GM12878 (cell line): ENCODE results near the gene RRP36. TPM values are rescaled to one million over a fixed set of nuclear protein-coding genes. Genes with fewer than 3 reads are reported as not detected.

Source experiments
- ATAC-seq: fragments of 200-7000 bp; cut with Tn5 transposase; 3 replicates; pipeline ENCODE4 v1.9.1; 2020; ENCODE audit warnings: mild to moderate bottlenecking, moderate library complexity
- BruUV-seq: library from RNA; stranded (reverse); fragments of 400-500 nt; replicated peaks from 2 replicates; lab custom pipeline; 2021; lab: Mats Ljungman, UMichigan
- CTCF ChIA-PET: fragments of 300-600 bp; sonication (Branson Sonifier 250); formaldehyde crosslinking; extraction: SDS; loops from one replicate; lab custom pipeline; 2021; ENCODE audit warnings: inconsistent platforms; lab: Yijun Ruan, JAX
- POLR2A ChIA-PET: fragments of 350-600 bp; formaldehyde crosslinking; extraction: SDS; loops from one replicate; lab custom pipeline; 2021; ENCODE audit warnings: inconsistent platforms; lab: Charles Lee
- RAD21 ChIA-PET: fragments of 300-600 bp; sonication (Branson Sonifier 250); formaldehyde crosslinking; loops from one replicate; lab custom pipeline; 2023; ENCODE audit warnings: antibody characterized with exemption; ENCODE audit not compliant: unreplicated experiment; lab: Charles Lee
- SMC1A ChIA-PET: fragments of 300-600 bp; sonication (Branson Sonifier 250); formaldehyde crosslinking; loops from one replicate; lab custom pipeline; 2023; ENCODE audit not compliant: unreplicated experiment, uncharacterized antibody; lab: Charles Lee
- DNase-seq: peaks from one replicate; pipeline ENCODE4 v3.0.0-alpha.2; 2011; ENCODE audit warnings: low read depth, low spot score
- FAIRE-seq: peaks from 3 replicates; lab custom pipeline; 2011; peaks lifted over from hg19 to GRCh38; lab: Jason Lieb, UNC
- H2AFZ ChIP-seq: 2 replicates; pipeline ENCODE4 v1.6.0; 2011; ENCODE audit warnings: low read depth, low read length, control low read depth; ENCODE audit not compliant: control insufficient read depth
- H3K27ac ChIP-seq: 2 replicates; pipeline ENCODE4 v1.5.1; 2011; ENCODE audit warnings: control low read depth; ENCODE audit not compliant: control insufficient read depth, insufficient read depth
- H3K27me3 ChIP-seq, 2 experiments: replicated peaks in 1 of 2; 2 replicates each; pipeline versions ENCODE4 v1.6.0 to v1.6.1; 2011; ENCODE audit warnings: low read length in 1 of 2; ENCODE audit not compliant: control insufficient read depth in 2 of 2, insufficient read depth in 2 of 2
- H3K36me3 ChIP-seq, 2 experiments: 2 replicates each; pipeline ENCODE4 v1.5.1; 2011; ENCODE audit warnings: low read length in 1 of 2; ENCODE audit not compliant: control insufficient read depth in 2 of 2, insufficient read depth in 2 of 2
- H3K4me1 ChIP-seq: 2 replicates; pipeline ENCODE4 v1.6.1; 2011; ENCODE audit warnings: mild to moderate bottlenecking, low read length, moderate library complexity, mixed read lengths; ENCODE audit not compliant: control insufficient read depth, insufficient read depth
- H3K4me2 ChIP-seq: 2 replicates; pipeline ENCODE4 v1.6.0; 2011; ENCODE audit warnings: control low read depth; ENCODE audit not compliant: control insufficient read depth, insufficient read depth
- H3K4me3 ChIP-seq: fragments of 200-600 bp; sonication (generic); 2 replicates; pipeline ENCODE4 v1.5.1; 2016
- H3K79me2 ChIP-seq: 2 replicates; pipeline ENCODE4 v1.6.0; 2011; ENCODE audit warnings: low read length; ENCODE audit not compliant: control insufficient read depth, insufficient read depth
- H3K9ac ChIP-seq: 2 replicates; pipeline ENCODE4 v1.8.0; 2011; ENCODE audit warnings: low read length, control low read depth, mixed read lengths; ENCODE audit not compliant: control insufficient read depth, insufficient read depth
- H3K9me3 ChIP-seq: replicated peaks from 3 replicates; pipeline ENCODE4 v1.5.1; 2011; ENCODE audit warnings: mild to moderate bottlenecking, low read length; ENCODE audit not compliant: control insufficient read depth, insufficient read depth
- H4K20me1 ChIP-seq: 2 replicates; pipeline ENCODE4 v1.6.0; 2011; ENCODE audit not compliant: control insufficient read depth, insufficient read depth
- CREB1 ChIP-seq: IDR thresholded peaks from 2 replicates; pipeline ENCODE4 v1.6.1; 2012; ENCODE audit warnings: low read depth, mild to moderate bottlenecking, inconsistent platforms
- ETV6 ChIP-seq, 2 experiments: fragments of 450-650 bp in 1 of 2; IDR thresholded peaks in 1 of 2; conservative IDR thresholded peaks in 1 of 2; 2 replicates each; pipeline ENCODE4 v1.6.1; 2014; ENCODE audit warnings: antibody characterized with exemption in 1 of 2, borderline replicate concordance in 1 of 2, low read depth in 1 of 2, mild to moderate bottlenecking in 1 of 2, moderate library complexity in 1 of 2
- HDAC2 ChIP-seq: fragments of 200-600 bp; sonication (generic); IDR thresholded peaks from 2 replicates; pipeline ENCODE4 v1.6.1; 2017
- IKZF1 ChIP-seq: fragments of 450-650 bp; conservative IDR thresholded peaks from 2 replicates; pipeline ENCODE4 v1.6.1; 2017; ENCODE audit warnings: antibody characterized with exemption, mild to moderate bottlenecking
- MEF2A ChIP-seq: IDR thresholded peaks from 2 replicates; pipeline ENCODE4 v1.6.1; 2011; ENCODE audit warnings: low read depth, mild to moderate bottlenecking, low read length, moderate library complexity; ENCODE audit not compliant: insufficient read depth
- MEF2B ChIP-seq: fragments of 450-650 bp; IDR thresholded peaks from 2 replicates; pipeline ENCODE4 v1.6.1; 2018; ENCODE audit warnings: mild to moderate bottlenecking, moderate library complexity; ENCODE audit not compliant: partially characterized antibody, poor library complexity, severe bottlenecking
- MYC ChIP-seq: IDR thresholded peaks from 2 replicates; pipeline ENCODE4 v1.6.1; 2011; ENCODE audit warnings: mild to moderate bottlenecking, low read length, moderate library complexity, inconsistent platforms; ENCODE audit not compliant: insufficient read depth, insufficient replicate concordance, insufficient read length, severe bottlenecking
- NFYA ChIP-seq: IDR thresholded peaks from 2 replicates; pipeline ENCODE4 v1.6.1; 2011; ENCODE audit warnings: low read depth, mild to moderate bottlenecking, low read length, improper control_type of control experiment, borderline replicate concordance
- PKNOX1 ChIP-seq: fragments of 450-650 bp; IDR thresholded peaks from 2 replicates; pipeline ENCODE4 v1.6.1; 2016; ENCODE audit warnings: mild to moderate bottlenecking
- RAD51 ChIP-seq: fragments of 450-650 bp; IDR thresholded peaks from 2 replicates; pipeline ENCODE4 v1.6.1; 2016; ENCODE audit warnings: moderate library complexity, mild to moderate bottlenecking, inconsistent platforms
- RCOR1 ChIP-seq: conservative IDR thresholded peaks from 2 replicates; pipeline ENCODE4 v1.6.1; 2012; ENCODE audit warnings: low read depth, low read length, improper control_type of control experiment
- SMC3 ChIP-seq: IDR thresholded peaks from 2 replicates; pipeline ENCODE4 v1.6.1; 2011; ENCODE audit warnings: low read length, improper control_type of control experiment, borderline replicate concordance
- TCF3 ChIP-seq: IDR thresholded peaks from 2 replicates; pipeline ENCODE4 v1.6.1; 2012; ENCODE audit warnings: low read depth, mild to moderate bottlenecking, low read length, borderline replicate concordance; ENCODE audit not compliant: insufficient read depth
- ZNF207 ChIP-seq: fragments of 450-650 bp; IDR thresholded peaks from 2 replicates; pipeline ENCODE4 v1.6.1; 2014; ENCODE audit warnings: antibody characterized with exemption, mild to moderate bottlenecking, borderline replicate concordance
- ZNF622 ChIP-seq: fragments of 450-650 bp; IDR thresholded peaks from 2 replicates; pipeline ENCODE4 v1.6.1; 2017; ENCODE audit warnings: mild to moderate bottlenecking, inconsistent platforms
- WGBS: methylation state at CpG from one replicate; pipeline ENCODE4 v1.1.6; 2016; ENCODE audit warnings: low lambda C conversion rate; ENCODE audit not compliant: insufficient replicate concordance, insufficient coverage; ENCODE audit errors: missing lambda C conversion rate; 5-methylcytosine and 5-hydroxymethylcytosine counted together
- in situ Hi-C: fragments of 300-500 bp; cut with MboI; formaldehyde crosslinking; loops from 9 replicates; pipeline ENCODE4 v1.14.3; 2018; ENCODE audit warnings: mixed read lengths
- intact Hi-C: fragments of 100-400 bp; cut with micrococcal nuclease; formaldehyde crosslinking; loops from one replicate; pipeline ENCODE4 v1.14.2; 2022; ENCODE audit not compliant: unreplicated experiment
- polyA plus RNA-seq, 11 experiments: library from polyadenylated mRNA; depleted of rRNA in 4 of 11; unstranded in 6 of 11; stranded (reverse) in 5 of 11; fragments of >200 nt; fragmentation: Nextera tagmentation in 4 of 11; fragmentation: Illumina TruSeq in 1 of 11; extraction: Ambion mirVana in 4 of 11; extraction: Trizol in 1 of 11; gene quantifications; 1 replicate in 1 of 11; 2 replicates in 10 of 11; pipeline versions ENCODE4 v1.2.1 to v1.2.3, GENCODE V29; 2011 to 2016; ENCODE audit warnings: inconsistent platforms in 2 of 11, missing spikeins in 2 of 11, low read depth in 1 of 11
- total RNA-seq, 4 experiments: library from RNA; depleted of rRNA in 3 of 4; stranded (reverse); fragments of >200 nt in 3 of 4; fragmentation: Illumina TruSeq in 1 of 4; extraction: Trizol in 1 of 4; gene quantifications; 2 replicates each; pipeline versions ENCODE4 v1.2.1 to v1.2.3, GENCODE V29; 2013 to 2021
- TF ChIP-seq, protein P1 (sequence below): fragments of 450-650 bp; IDR thresholded peaks from 2 replicates; pipeline ENCODE4 v1.6.1; 2017; ENCODE audit warnings: mild to moderate bottlenecking
- TF ChIP-seq, protein P2 (sequence below): IDR thresholded peaks from 2 replicates; pipeline ENCODE4 v1.6.1; 2012; ENCODE audit warnings: mild to moderate bottlenecking, low read depth, low read length
- TF ChIP-seq, protein P3 (sequence below): IDR thresholded peaks from 2 replicates; pipeline ENCODE4 v1.6.1; 2012; ENCODE audit warnings: low read length, inconsistent platforms

The RRP36 gene
- total and polyA plus RNA-seq, 10 of the 15 experiments (the other 5 are each of a cell fraction or from before 2014, with no cell fraction given) = 17.6 to 101 (median 69.7) TPM

DNA sequence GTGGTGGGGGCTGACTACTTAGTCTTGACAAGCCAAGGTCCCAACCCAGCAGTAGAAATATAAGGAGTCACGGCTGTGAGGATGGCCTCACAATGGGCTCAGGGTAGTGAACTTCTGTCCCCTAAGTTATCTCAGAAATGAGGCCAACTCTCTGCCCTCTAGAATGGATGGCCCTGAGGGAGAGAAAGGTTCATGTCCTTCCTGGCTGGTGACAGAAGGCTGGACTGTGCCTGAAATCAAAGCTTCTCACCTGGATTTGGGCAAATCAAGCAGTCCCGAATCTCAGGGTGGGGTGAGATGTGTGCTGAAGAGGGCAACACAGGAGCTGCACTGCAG, 12.7 kb downstream of the RRP36 start:
- no peak overlapping the region for H3K9ac ChIP-seq
- intact Hi-C loops (no loop called here), in situ Hi-C loops (no loop called here)
- no peaks in the 10 kb centered on the region for H3K4me1 ChIP-seq
- no peak for FAIRE-seq
- H3K9me3 ChIP-seq = no peaks in the 10 kb centered on the region
- RAD21 ChIA-PET = no interaction called here
- POLR2A ChIA-PET = interaction anchor here (0.6 kb wide), 1 partner anchor 243 kb away, joined by 3 read pairs; no protein-coding TSS in a partner anchor
- DNase-seq = no peak
- 67% methylated on average over 2 of the region's 2 CpGs for WGBS
- no peaks in the 10 kb centered on the region for H4K20me1 ChIP-seq
- no peaks in the 10 kb centered on the region for H3K79me2 ChIP-seq
- CTCF ChIA-PET = no interaction called here
- H3K36me3 ChIP-seq = peaks cover 13 to 21% of the 10 kb centered on the region in 2 experiments
- no peak for ATAC-seq
- no peak overlapping the region for H3K4me3 ChIP-seq
- SMC1A ChIA-PET = no interaction called here
- no peak overlapping the region for H3K4me2 ChIP-seq
- BruUV-seq = no TSS peak
- no peak overlapping the region for H2AFZ ChIP-seq
- H3K27me3 ChIP-seq = no peaks in the 10 kb centered on the region
- H3K27ac ChIP-seq = no peak overlapping the region
- TF ChIP-seq ZNF622 (no peak), NFYA (no peak), ETV6 (conservative IDR thresholded peaks at IDR 0.05 in 1 of 2, IDR thresholded peaks at IDR 0.05 in 1 of 2; ENCODE audit: borderline replicate concordance in 1 of 2, low read depth in 1 of 2) (no peak), RAD51 (no peak), CREB1 (no peak), TCF3 (no peak), HDAC2 (no peak), MYC (no peak), ZNF207 (no peak), MEF2B (no peak), MEF2A (no peak), SMC3 (no peak), IKZF1 (no peak), PKNOX1 (no peak), RCOR1 (no peak)
- TF ChIP-seq, protein P1, sequence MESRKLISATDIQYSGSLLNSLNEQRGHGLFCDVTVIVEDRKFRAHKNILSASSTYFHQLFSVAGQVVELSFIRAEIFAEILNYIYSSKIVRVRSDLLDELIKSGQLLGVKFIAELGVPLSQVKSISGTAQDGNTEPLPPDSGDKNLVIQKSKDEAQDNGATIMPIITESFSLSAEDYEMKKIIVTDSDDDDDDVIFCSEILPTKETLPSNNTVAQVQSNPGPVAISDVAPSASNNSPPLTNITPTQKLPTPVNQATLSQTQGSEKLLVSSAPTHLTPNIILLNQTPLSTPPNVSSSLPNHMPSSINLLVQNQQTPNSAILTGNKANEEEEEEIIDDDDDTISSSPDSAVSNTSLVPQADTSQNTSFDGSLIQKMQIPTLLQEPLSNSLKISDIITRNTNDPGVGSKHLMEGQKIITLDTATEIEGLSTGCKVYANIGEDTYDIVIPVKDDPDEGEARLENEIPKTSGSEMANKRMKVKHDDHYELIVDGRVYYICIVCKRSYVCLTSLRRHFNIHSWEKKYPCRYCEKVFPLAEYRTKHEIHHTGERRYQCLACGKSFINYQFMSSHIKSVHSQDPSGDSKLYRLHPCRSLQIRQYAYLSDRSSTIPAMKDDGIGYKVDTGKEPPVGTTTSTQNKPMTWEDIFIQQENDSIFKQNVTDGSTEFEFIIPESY = no peak
- TF ChIP-seq, protein P2, sequence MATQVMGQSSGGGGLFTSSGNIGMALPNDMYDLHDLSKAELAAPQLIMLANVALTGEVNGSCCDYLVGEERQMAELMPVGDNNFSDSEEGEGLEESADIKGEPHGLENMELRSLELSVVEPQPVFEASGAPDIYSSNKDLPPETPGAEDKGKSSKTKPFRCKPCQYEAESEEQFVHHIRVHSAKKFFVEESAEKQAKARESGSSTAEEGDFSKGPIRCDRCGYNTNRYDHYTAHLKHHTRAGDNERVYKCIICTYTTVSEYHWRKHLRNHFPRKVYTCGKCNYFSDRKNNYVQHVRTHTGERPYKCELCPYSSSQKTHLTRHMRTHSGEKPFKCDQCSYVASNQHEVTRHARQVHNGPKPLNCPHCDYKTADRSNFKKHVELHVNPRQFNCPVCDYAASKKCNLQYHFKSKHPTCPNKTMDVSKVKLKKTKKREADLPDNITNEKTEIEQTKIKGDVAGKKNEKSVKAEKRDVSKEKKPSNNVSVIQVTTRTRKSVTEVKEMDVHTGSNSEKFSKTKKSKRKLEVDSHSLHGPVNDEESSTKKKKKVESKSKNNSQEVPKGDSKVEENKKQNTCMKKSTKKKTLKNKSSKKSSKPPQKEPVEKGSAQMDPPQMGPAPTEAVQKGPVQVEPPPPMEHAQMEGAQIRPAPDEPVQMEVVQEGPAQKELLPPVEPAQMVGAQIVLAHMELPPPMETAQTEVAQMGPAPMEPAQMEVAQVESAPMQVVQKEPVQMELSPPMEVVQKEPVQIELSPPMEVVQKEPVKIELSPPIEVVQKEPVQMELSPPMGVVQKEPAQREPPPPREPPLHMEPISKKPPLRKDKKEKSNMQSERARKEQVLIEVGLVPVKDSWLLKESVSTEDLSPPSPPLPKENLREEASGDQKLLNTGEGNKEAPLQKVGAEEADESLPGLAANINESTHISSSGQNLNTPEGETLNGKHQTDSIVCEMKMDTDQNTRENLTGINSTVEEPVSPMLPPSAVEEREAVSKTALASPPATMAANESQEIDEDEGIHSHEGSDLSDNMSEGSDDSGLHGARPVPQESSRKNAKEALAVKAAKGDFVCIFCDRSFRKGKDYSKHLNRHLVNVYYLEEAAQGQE = no peak
- TF ChIP-seq, protein P3, sequence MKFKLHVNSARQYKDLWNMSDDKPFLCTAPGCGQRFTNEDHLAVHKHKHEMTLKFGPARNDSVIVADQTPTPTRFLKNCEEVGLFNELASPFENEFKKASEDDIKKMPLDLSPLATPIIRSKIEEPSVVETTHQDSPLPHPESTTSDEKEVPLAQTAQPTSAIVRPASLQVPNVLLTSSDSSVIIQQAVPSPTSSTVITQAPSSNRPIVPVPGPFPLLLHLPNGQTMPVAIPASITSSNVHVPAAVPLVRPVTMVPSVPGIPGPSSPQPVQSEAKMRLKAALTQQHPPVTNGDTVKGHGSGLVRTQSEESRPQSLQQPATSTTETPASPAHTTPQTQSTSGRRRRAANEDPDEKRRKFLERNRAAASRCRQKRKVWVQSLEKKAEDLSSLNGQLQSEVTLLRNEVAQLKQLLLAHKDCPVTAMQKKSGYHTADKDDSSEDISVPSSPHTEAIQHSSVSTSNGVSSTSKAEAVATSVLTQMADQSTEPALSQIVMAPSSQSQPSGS = no peak
